Measurements from ENCODE around the gene CSRP3. TPM values are rescaled to one million over a fixed set of nuclear protein-coding genes. Genes with fewer than 3 reads are reported as not detected.
A peak's percentile ranks its signal among the peaks of the same experiment; 100 is the strongest.

The CSRP3 gene
- total RNA-seq: 62.6 TPM

GRCh38 chr11:19201737-19202605, at the start of gene CSRP3:
Gene CSRP3, minus strand, starts transcription at chr11:19201983. Its CDS starts 9,535 bp downstream, at chr11:19192448.
- no peak for DNase-seq

- no peak for DNase-seq
Observed at GRCh38 chr11:19251577-19251976, 49.8 kb upstream of the CSRP3 start.

DNA sequence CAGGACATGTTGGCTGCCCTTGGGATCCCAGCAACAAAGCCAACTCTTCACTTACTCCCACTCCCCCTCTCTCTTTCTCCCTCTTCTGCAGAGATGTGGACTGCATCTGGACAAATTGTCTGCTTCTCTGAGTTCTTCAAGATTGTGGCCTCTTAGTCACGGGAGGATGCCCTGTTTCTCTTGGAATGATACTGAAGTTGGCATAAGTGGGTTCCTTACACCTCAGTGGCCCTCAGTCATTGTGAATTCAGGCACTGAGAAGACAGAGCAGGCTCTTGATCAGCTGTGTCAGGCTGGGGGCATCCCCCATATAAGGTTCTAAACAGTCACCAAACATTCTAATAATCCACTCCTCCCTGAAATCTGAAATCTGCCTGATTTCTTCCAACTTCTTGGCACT, 45.0 kb upstream of the CSRP3 start:
- DNase-seq: no peak

DNA sequence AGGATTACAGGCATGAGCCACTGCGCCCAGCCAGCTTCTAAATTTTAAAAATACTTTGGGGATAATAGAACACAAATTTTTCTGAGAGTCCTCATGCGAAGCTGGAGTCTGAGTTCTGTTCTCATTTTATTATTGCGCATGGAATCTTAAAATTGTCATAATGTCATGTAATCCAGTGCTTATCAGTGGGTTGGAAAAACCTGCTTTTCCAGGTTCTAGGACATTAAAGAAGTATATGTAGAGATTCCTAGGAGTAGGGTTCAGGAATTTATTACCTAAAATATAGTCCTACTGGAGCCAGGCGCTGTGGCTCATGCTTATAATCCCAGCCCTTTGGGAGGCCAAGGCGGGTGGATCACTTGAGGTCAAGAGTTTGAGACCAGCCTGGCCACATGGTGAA, 43.6 kb upstream of the CSRP3 start:
- DNase-seq: no peak

GRCh38 chr11:19244621-19245020, 42.8 kb upstream of the CSRP3 start:
- DNase-seq: no peak

- no peak for DNase-seq
Observed at GRCh38 chr11:19244084-19244483, 42.3 kb upstream of the CSRP3 start.

DNA sequence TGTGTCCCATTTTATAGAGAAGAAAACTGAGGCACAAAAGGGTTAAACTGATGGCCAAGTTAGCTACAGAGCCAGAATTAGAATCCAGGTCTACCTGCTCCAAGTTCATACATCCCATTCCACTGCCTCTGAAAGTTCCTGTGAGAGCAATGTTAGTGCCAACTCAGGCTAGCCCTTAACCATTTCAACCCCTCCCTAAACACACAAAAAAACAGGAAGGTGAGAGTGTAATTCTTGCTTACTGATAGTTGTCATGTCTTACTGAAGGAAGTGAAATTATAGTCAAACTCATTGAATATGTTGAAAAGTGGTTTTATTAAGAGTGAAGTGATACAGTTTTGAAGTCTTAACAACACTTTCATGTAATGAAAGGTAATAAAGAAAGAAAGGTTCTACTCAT, 41.8 kb upstream of the CSRP3 start:
- DNase-seq: no peak

DNA sequence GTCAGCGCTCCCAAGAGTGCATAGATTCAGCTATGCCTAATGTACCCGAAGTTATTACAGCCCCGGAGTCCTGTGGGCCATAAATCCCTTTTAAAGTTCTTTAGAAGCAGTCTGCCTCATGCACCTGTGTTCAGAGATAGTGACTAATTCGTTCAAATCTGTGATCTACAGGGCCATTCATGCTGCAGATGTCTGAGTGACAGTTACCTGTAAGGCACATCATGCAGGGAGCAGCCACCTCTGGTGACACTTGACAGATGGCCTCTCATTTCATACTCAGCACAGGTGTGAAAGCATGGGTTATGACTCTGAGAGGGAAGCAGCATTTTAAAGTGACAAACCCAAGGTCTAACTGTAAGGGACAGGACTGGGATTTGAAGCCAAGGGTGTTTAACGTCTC, 41.4 kb upstream of the CSRP3 start:
- no peak for DNase-seq

GRCh38 chr11:19242179-19242932, 40.6 kb upstream of the CSRP3 start:
- no peak for DNase-seq

GRCh38 chr11:19241260-19242178, 39.7 kb upstream of the CSRP3 start:
- DNase-seq: no peak

GRCh38 chr11:19240420-19241259, 38.9 kb upstream of the CSRP3 start, which contains the start of gene E2F8:
Gene E2F8, minus strand, starts transcription at chr11:19240945. Its CDS starts 824 bp downstream, at chr11:19240121.
- DNase-seq: peak; percentile 90

DNA sequence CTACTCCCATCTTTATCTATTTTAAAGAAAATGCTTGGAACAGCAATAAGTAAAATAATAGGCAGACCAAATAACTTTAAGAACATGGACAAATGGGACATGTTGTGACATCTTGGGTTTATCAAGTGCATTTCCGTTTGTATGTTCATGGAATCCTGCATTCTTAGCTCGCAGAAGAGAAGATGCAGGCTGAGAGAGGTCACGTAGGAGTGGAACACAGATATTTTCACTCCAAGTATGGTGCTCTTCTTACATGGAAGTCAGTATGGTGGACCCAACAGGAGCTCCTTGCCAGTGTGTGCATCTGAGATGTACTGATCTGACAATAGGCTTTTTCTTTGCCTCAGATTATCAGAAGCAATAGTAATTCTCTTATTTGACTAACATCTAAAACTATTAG, 37.3 kb upstream of the CSRP3 start:
- DNase-seq: no peak

- no peak for DNase-seq
Observed at GRCh38 chr11:19237813-19238212, 36.0 kb upstream of the CSRP3 start.

- DNase-seq: no peak
Observed at GRCh38 chr11:19237381-19237780, 35.6 kb upstream of the CSRP3 start.

DNA sequence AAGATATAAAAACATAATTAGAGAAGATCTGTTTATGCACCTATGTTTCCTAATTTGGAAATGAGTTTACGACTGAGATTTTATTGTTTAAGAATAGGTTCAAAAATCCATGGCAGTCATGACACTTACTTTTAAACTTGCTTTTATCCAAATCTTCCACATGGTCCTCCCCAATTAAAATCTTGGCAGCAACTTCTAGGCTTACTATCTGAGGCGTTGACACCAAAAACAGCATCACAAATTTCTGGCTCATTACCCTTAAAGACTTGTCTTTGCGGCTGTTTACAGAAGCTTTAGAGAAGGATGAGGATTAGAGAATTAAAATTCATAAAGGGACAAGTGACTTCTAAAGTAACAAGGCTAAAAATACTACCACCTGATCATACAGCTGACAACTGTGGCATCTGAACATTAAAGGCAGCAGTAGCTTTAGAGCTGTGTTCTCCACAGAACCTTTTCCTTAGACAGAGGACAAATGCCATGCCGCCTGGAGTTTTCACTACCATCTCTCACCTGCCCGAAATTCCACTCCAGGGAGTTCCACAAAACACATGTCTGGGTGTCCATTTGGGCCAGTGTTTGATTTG, 32.5 kb upstream of the CSRP3 start:
- DNase-seq: no peak

DNA sequence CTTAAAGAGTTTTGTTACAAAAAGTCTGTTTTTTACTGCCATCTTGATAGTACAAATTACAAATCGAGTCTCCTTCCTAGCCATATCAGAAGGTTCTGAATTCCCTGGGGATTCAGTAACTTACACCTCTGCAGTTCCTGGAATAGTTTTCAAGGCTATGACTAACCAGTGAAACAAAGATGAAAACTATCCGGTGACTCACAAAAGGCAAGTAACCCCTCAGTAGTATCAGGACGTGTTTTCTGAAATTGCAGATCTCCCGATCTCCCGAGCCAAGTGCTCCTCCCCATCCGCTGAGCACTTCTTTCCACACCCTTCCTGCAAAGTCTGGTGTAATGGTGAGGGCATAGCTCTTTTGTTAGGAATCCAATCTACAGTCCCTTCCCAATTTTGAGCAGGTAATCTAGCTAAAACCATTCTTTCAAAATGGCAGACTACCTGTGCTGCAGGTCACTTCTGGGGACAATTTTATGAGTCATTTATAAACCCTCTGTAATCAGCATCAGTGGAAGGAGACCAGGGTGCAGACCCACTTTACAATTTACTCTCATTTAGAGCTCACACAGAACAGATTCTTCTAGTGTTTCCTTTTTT, 31.2 kb upstream of the CSRP3 start:
- DNase-seq: no peak

- DNase-seq: no peak
Observed at GRCh38 chr11:19229671-19230070, 27.9 kb upstream of the CSRP3 start.

- no peak for DNase-seq
Observed at GRCh38 chr11:19228968-19229367, 27.2 kb upstream of the CSRP3 start.

DNA sequence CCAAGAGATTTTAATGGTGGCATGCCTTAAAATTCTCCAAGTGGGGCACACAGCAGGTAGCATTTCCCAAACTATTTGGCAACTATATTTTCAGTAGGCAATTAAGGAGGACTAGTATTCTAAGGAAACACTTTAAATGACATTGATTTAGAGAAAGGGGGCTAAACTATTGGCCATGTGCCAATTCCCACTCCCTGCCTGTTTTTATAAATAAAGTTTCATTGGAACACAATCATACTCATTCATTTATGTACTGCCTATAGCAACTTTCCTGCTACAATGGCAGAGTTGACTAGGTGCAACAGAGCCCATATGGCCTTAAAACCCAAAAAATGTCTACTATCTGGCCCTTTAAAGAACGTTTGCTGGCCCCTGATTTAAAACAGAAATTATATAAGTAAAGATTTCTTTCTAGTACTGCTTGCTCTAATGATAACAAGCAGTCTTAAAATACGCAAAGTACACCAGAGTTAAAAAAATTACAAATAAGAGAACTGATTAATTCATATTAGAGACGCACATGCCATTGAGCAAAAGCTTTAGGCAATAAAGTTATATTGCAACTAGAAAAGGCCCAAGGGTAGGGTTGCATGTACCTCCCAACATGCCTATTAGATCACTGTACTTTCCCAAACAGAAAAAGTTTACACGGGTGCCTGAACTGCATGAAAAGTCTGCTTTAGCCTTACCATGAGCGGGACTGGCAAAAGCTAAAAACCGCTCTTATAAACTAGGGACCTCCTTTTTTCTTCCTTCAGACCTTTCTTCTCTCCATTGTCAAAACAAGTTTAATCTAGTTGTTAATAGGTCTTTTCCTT, 24.8 kb upstream of the CSRP3 start:
- DNase-seq: no peak

GRCh38 chr11:19225581-19225980, 23.8 kb upstream of the CSRP3 start:
- DNase-seq: no peak
